Measurements from ENCODE around the gene NEDD8. TPM values are rescaled to one million over a fixed set of nuclear protein-coding genes. Genes with fewer than 3 reads are reported as not detected.

The NEDD8 gene
- total and polyA plus RNA-seq, 4 donors: 32.3 to 136 (median 78.1) TPM

DNA sequence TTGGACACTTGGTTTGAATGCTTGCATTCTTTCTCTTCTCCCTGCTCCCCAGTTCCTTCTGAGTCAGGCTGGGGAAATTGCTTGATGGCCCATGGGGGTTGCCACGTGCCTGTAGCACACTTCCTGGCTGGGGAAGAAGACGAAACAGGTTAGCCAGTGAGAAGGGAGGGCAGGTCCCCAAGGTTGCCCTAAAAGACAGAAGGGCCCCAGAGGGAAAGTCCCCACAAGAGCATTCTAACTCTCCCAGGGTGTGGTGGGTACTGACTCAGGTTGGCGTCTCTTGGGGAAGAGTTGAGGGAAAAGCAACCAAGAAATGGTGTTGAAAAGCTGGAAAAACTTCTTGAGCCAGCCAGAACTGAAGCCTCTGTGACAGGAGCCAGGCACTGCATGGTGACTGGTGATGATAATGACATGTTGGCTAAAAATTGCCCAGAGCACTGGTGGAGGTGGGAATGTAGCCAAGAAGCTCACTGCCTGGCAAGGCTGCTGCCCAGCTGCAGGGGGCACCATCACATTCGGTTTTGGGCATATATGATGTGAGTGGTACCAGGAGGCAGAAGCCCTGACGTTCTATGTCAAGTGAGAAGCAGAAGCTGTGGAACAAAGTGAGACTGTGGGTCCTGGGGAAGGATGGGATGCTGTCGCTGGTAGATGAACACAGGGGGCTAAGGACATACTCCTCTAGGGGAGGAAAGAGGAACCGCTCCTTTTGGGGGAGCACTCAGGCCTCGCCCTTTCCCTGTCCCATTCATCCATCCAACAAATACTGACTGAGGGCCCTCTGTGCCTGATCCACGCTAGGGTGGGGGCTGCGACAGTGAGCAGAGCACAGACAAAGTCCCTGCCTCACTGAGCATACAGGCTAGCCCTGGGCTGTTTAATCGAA lies 47.4 kb upstream of the NEDD8 start (continued):
- TF ChIP-seq, protein P1, sequence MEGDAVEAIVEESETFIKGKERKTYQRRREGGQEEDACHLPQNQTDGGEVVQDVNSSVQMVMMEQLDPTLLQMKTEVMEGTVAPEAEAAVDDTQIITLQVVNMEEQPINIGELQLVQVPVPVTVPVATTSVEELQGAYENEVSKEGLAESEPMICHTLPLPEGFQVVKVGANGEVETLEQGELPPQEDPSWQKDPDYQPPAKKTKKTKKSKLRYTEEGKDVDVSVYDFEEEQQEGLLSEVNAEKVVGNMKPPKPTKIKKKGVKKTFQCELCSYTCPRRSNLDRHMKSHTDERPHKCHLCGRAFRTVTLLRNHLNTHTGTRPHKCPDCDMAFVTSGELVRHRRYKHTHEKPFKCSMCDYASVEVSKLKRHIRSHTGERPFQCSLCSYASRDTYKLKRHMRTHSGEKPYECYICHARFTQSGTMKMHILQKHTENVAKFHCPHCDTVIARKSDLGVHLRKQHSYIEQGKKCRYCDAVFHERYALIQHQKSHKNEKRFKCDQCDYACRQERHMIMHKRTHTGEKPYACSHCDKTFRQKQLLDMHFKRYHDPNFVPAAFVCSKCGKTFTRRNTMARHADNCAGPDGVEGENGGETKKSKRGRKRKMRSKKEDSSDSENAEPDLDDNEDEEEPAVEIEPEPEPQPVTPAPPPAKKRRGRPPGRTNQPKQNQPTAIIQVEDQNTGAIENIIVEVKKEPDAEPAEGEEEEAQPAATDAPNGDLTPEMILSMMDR (IDR thresholded peaks at IDR 0.05; ENCODE audit: low read depth, low read length, missing input control): peak; percentile 19

DNA sequence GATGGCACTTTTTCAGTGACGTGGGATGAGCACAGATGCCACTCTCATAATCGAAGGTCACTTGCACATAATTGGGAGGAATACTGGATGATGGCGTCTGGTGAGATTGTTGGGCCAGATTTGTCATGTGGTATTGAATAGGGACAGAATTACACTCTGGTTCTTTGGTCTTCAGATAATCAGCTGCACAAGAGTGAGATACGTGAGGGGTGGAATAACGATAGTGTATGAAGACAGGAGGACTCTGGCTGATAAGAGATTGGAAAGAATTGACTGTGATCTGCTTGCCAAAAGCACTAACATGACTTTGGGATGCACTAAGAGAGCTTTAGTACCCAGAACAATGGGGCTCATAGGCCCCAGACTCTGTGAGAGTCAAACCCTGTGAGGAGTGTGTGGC lies 46.3 kb upstream of the NEDD8 start:
- WGBS: 94% methylated on average over 5 of the region's 5 CpGs
- no peak overlapping the region for H3K4me3 ChIP-seq (ENCODE audit: low read depth in 1 of 3, low read length in 3 of 3)
- TF ChIP-seq EGR1 (IDR thresholded peaks at IDR 0.05; ENCODE audit: low read depth in 2 of 2) (no peak), FOXA1 (IDR thresholded peaks at IDR 0.05) (no peak), HNF4A (conservative IDR thresholded peaks at IDR 0.05) (no peak), RXRA (IDR thresholded peaks at IDR 0.05) (no peak), YY1 (IDR thresholded peaks at IDR 0.05) (no peak), HNF4G (IDR thresholded peaks at IDR 0.05) (no peak)
- TF ChIP-seq, protein P2, sequence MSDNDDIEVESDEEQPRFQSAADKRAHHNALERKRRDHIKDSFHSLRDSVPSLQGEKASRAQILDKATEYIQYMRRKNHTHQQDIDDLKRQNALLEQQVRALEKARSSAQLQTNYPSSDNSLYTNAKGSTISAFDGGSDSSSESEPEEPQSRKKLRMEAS (IDR thresholded peaks at IDR 0.05): no peak
- TF ChIP-seq, protein P3, sequence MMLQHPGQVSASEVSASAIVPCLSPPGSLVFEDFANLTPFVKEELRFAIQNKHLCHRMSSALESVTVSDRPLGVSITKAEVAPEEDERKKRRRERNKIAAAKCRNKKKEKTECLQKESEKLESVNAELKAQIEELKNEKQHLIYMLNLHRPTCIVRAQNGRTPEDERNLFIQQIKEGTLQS (IDR thresholded peaks at IDR 0.05): no peak
- TF ChIP-seq, protein P1 (IDR thresholded peaks at IDR 0.05; ENCODE audit: low read depth, low read length, missing input control): no peak

DNA sequence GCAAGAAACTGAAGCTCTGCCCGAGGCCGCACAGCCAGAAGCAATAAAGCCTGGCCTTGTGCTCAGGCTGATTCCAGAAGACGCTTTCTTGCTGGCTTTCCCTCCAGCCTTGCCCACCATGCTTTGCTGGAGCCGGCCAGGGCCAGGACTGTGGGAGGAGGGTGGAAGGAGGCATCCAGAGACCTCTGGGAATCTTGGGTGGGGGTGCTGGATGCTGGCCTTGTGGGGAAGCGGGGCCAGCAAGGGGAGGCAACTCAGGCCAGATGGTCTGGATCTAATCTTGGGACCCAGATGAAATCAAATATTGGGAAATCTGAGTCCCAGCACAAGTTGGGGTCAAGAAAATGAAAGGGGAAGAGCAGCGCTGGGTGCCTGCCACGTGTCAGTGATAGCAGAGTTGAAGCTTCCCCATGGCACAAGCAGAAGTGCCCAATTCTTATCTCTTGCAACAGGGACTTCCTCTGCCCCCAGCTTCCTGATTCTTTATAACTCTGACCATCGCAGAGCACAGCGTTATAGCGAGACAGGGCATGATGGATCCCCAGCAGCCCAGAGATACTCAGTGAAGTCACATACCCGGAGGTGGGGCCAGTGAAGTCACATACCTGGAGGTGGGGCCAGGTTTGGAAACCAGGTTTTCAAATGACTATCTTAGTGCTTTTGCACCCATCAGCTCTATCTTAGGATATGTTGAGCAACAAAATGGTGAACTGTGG lies 45.6 kb upstream of the NEDD8 start:
- no peaks in the 10 kb centered on the region for H3K27me3 ChIP-seq (ENCODE audit: control insufficient read depth in 4 of 4, insufficient read depth in 4 of 4, low read length in 3 of 4)
- H3K4me1 ChIP-seq (ENCODE audit: control insufficient read depth in 4 of 4, insufficient read depth in 4 of 4, low read length in 3 of 4): peaks cover 0 to 17% (median 8%) of the 10 kb centered on the region in 4 donors
- H3K9me3 ChIP-seq (ENCODE audit: control insufficient read depth in 4 of 4, low read length in 3 of 4): no peaks in the 10 kb centered on the region
- H3K9ac ChIP-seq (ENCODE audit: low read depth in 1 of 2, low read length in 2 of 2): no peak overlapping the region
- TF ChIP-seq FOXA1 (IDR thresholded peaks at IDR 0.05) (no peak), JUND (IDR thresholded peaks at IDR 0.05) (no peak)
- TF ChIP-seq, protein P3 (IDR thresholded peaks at IDR 0.05): no peak
- TF ChIP-seq, protein P2 (IDR thresholded peaks at IDR 0.05): no peak
- TF ChIP-seq, protein P4, sequence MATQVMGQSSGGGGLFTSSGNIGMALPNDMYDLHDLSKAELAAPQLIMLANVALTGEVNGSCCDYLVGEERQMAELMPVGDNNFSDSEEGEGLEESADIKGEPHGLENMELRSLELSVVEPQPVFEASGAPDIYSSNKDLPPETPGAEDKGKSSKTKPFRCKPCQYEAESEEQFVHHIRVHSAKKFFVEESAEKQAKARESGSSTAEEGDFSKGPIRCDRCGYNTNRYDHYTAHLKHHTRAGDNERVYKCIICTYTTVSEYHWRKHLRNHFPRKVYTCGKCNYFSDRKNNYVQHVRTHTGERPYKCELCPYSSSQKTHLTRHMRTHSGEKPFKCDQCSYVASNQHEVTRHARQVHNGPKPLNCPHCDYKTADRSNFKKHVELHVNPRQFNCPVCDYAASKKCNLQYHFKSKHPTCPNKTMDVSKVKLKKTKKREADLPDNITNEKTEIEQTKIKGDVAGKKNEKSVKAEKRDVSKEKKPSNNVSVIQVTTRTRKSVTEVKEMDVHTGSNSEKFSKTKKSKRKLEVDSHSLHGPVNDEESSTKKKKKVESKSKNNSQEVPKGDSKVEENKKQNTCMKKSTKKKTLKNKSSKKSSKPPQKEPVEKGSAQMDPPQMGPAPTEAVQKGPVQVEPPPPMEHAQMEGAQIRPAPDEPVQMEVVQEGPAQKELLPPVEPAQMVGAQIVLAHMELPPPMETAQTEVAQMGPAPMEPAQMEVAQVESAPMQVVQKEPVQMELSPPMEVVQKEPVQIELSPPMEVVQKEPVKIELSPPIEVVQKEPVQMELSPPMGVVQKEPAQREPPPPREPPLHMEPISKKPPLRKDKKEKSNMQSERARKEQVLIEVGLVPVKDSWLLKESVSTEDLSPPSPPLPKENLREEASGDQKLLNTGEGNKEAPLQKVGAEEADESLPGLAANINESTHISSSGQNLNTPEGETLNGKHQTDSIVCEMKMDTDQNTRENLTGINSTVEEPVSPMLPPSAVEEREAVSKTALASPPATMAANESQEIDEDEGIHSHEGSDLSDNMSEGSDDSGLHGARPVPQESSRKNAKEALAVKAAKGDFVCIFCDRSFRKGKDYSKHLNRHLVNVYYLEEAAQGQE (IDR thresholded peaks at IDR 0.05): no peak
- H3K27ac ChIP-seq (ENCODE audit: low read depth in 1 of 2, low read length in 2 of 2): peak overlapping the region in 1 of 2 donors; percentile 19
- DNase-seq (ENCODE audit: low spot score): no peak
- H3K4me3 ChIP-seq (ENCODE audit: low read depth in 1 of 3, low read length in 3 of 3): no peak overlapping the region
- H3K36me3 ChIP-seq (ENCODE audit: control insufficient read depth in 4 of 4, insufficient read depth in 3 of 4, low read depth in 1 of 4, low read length in 3 of 4): no peaks in the 10 kb centered on the region
- WGBS: 88% methylated on average over 11 of the region's 11 CpGs

More for the DNA sequence above, 46.3 kb upstream of the NEDD8 start:
- Histone ChIP-seq H3K27me3 (ENCODE audit: control insufficient read depth in 4 of 4, insufficient read depth in 4 of 4, low read length in 3 of 4) (no peaks in the 10 kb centered on the region), H3K9me3 (ENCODE audit: control insufficient read depth in 4 of 4, low read length in 3 of 4) (no peaks in the 10 kb centered on the region), H3K36me3 (ENCODE audit: control insufficient read depth in 4 of 4, insufficient read depth in 3 of 4, low read depth in 1 of 4, low read length in 3 of 4) (no peaks in the 10 kb centered on the region), H3K27ac (ENCODE audit: low read depth in 1 of 2, low read length in 2 of 2) (peak overlapping the region in 1 of 2 donors; percentile 1), H3K4me1 (ENCODE audit: control insufficient read depth in 4 of 4, insufficient read depth in 4 of 4, low read length in 3 of 4) (peaks cover 0 to 16% (median 8%) of the 10 kb centered on the region in 4 donors), H3K9ac (ENCODE audit: low read depth in 1 of 2, low read length in 2 of 2) (no peak overlapping the region)
- no peak for DNase-seq (ENCODE audit: low spot score)
